HG03139 (cell line): Measurements from ENCODE around the gene TTLL11.
"Not testable (repeated sequence)": the region's sequence is repeated elsewhere in the genome, so short reads cannot be mapped to it uniquely, and the experiment has no call there.

Experiments used
- ATAC-seq: cut with Tn5 transposase; IDR thresholded peaks from one replicate; pipeline ENCODE4 v1.9.1; 2021; ENCODE audit not compliant: unreplicated experiment

TTLL11 gene

GRCh38 chr9:122007837-122008236, 85.3 kb downstream of the TTLL11 start:
- no peak for ATAC-seq

- no peak for ATAC-seq
Observed at GRCh38 chr9:122005597-122005996, 87.5 kb downstream of the TTLL11 start.

GRCh38 chr9:122004589-122004988, 88.5 kb downstream of the TTLL11 start:
- ATAC-seq, result no peak

DNA sequence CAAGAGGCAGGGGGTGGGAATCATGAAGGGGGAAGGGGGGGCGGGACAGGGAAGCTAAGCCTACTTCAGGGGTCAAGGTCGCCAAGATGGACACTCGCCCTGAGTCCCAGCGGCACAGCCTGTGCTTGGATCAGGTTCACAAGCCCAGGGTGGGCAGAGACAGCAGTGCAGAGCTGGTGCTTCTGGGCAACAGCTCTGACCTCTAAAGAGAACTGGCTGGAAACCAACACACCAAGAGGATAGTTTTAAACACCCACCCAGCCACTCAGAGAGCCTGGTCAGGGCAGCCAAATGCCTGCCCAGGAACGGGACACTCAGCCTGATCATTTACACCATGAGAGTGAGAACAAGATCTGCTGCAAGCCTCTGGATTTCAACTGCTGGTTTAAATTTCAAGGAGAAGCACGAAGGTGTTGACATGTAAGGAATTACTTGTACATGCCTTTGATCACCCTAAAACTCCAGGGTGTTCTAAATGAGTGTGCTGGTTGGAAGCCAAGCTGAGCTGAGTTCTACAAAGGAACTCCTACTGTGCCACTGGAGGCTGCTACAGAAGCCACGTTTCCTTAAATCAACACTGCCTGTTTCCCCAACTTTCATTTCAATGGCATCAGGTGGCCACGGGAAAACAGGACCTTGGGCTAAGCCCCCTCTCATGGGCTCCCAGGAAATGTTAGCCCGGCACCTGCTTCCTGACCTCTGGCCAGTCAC, 91.5 kb downstream of the TTLL11 start:
- no peak for ATAC-seq

DNA sequence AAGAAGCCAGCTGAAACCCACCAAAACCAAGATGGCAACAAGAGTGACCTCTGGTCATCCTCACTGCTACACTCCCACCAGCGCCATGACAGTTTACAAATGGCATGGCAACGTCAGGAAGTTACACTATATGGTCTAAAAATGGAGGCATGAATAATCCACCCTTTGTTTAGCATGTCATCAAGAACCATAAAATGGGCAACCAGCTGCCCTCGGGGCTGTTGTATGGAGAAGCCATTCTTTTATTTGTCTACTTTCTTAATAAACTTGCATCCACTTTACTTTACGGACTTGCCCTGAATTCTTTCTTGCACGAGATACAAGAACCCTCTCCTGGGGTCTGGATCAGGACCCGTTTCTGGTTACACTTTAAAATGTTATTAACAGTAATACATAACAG, 92.6 kb downstream of the TTLL11 start:
- ATAC-seq, result not testable (repeated sequence)

DNA sequence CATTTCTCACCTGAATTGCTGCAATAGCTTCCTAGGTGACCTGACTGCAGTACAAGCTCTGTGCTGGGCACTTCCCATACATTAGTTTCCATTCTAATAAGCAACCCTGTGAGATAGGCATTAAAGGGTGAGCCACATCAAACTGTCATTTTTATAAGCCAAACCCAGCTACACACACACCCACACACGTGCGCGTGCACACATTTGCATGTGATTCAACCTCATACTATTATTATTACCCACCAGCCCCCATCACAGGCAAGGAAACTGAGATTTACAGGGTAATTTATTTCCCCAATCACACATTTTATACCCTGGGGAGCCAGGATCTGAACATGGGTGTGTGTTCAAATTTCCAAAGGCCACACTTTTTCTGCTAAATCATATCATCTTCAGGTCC, 93.6 kb downstream of the TTLL11 start:
- ATAC-seq, result no peak

GRCh38 chr9:121998513-121999049, 94.5 kb downstream of the TTLL11 start:
- no peak for ATAC-seq

GRCh38 chr9:121997791-121998190, 95.3 kb downstream of the TTLL11 start:
- ATAC-seq, result no peak

- ATAC-seq, result no peak
Observed at GRCh38 chr9:121996783-121997182, 96.3 kb downstream of the TTLL11 start.

DNA sequence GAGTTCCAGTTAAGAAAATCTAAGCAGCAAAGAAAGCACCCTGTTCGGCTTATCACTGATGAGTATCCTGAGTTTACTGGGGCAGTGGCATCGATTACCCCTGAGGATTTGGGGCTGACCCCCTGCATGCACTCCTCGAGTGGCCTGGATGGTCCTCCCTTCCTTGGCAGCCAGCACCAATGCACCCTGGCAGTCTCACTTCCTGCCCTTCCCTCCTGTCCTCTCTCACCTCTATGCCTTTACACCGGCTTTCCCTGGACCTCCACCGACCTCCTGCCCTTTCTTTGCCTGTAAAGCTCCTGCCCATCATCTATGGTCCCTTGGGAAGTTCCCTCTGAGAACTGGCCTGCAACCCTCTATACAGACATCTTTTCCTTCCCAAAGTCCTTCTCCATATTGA, 97.1 kb downstream of the TTLL11 start:
- ATAC-seq, result no peak

- no peak for ATAC-seq
Observed at GRCh38 chr9:121992571-121993212, 100.4 kb downstream of the TTLL11 start.

- ATAC-seq, result no peak
Observed at GRCh38 chr9:121991307-121991661, 101.8 kb downstream of the TTLL11 start.

- no peak for ATAC-seq
Observed at GRCh38 chr9:121990600-121991306, 102.4 kb downstream of the TTLL11 start.

DNA sequence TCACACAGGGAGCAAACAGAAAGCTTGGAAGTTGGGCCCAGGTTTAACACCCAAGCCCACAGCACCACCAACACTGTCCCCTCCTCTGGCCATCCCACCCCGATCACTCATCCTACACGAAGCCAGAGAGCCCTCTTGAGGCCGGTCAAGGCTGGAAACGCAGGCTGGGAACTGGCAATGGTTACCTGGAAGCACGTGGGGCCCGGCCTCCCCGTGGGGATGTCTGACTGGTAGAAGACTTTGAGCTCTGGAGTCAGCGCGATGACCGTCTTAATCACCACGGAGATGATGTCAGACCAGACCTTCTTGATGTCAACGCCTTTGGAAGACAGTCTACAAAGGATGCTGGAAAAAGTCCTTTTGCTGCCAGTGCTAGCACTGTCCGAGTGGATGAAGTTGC, 104.1 kb downstream of the TTLL11 start:
- no peak for ATAC-seq

DNA sequence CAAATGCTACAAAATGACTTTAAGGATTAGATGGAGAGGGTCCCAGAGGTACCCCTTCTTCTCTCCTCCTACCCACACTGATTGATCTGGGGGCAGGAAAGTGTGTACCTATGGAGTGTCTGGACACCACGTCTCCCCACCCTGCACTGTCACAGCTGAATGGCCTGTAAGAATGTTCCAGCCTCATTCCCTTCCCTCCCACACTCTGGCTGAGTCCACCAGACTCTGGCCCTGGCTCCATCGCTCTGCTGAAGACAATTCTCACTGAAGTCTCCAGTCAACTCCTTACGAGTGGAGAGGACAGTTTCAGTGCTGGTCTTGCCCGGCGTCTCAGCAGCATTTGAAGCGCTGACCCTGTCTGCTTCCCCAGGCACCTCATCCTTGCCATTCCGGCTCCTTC, 105.8 kb downstream of the TTLL11 start:
- ATAC-seq, result no peak

DNA sequence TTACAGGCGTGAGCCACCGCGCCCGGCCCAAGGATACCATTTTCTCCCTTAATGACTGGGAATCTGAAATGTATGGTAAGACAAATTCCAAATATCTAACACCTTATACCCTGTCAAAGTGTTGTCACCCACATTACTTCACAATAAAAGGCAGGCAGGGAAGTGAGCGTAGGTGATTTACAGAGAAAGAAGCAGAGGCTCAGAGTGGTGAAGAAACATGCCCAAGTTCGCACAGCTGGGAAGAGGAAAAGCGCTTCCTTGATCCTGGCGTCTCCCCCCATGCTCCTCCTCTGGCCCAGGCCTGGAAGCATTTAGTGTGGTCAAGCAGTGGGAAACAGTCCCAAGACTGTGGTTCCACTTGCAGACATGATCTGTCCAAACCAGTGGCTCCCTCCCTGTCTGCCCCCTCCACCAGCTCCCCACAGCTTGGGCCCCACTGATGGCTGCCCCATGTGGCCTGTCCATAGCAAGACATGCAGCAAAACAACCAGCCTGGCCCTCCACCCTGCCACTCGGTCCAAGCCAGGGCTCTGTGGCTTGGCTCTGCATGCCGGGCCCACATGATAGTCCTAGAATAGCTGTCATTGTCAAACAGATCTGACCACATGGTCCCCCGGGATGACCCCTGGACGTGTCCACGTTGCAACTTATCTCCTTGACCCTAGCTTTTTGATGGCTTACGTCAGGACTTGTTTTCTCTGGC, 107.2 kb downstream of the TTLL11 start:
- no peak for ATAC-seq

GRCh38 chr9:121984726-121985402, 108.2 kb downstream of the TTLL11 start:
- ATAC-seq, result no peak

- no peak for ATAC-seq
Observed at GRCh38 chr9:121983736-121984135, 109.4 kb downstream of the TTLL11 start.

GRCh38 chr9:121981118-121981883, 111.8 kb downstream of the TTLL11 start:
- ATAC-seq, result no peak

GRCh38 chr9:121980665-121981064, 112.4 kb downstream of the TTLL11 start:
- not testable (repeated sequence) for ATAC-seq
